ENCODE results near the gene MAP1B.

MAP1B gene

DNA sequence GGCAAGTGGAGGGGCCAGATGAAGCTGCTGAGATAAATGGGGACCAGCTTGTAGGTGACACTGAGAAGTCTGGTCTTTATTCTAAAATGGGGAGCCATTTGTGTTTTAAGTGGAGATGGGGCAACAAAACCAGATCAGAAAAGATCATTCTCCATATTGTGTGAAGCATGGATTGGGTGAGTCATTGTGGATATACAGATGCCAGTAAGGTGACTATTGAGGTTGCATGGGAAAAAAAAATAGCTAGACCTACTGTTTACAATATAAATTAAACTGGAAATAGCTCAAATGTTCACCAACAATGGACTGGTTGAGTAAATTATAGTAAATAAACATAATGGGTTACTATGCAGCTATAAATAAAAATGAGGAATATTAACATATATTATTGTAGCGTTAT lies 5.4 kb upstream of the MAP1B start:
- DNase-seq: no peak

DNA sequence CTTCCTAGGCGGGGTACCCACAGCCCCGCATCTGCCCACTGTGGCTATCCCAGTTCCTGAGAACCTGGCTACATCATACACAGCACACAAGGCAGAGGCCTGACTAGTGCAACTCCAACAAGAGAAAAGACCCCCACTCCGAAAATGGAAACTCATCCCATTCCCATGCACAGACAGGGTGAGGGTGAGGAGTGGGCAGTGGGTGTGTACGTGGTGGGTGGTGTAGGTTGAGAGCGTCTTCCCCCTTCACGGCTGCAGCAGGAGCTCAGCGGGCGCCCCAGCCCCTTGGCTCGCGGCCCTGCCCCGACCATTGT lies 501 bp upstream of the MAP1B start:
- no peak for DNase-seq

- DNase-seq: no peak
Observed at GRCh38 chr5:72107901-72108201, 576 bp downstream of the MAP1B start.

GRCh38 chr5:72108202-72109061 lies 1.2 kb downstream of the MAP1B start:
- DNase-seq: peak; percentile 64

GRCh38 chr5:72109062-72109411 lies 1.8 kb downstream of the MAP1B start:
- DNase-seq: no peak

DNA sequence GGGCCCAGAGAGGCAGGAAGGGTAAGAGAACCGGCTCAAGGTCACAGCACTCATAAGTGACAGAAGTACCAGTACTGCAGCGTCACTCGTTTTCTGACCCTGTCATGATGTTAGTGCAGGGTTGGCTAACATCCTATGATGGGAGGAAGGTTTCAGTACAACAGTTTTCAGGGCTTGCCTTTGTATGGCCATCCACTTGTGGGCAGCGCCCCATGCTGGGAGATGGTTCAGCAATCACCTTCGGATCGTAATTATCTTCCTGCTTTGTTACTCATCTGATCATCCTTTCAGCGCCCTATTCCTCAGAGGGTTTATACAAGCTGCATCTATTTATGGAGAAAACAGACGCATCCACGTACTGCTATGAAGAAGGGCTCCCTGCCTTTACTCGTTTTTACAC lies 2.4 kb downstream of the MAP1B start:
- DNase-seq: peak; percentile 41

DNA sequence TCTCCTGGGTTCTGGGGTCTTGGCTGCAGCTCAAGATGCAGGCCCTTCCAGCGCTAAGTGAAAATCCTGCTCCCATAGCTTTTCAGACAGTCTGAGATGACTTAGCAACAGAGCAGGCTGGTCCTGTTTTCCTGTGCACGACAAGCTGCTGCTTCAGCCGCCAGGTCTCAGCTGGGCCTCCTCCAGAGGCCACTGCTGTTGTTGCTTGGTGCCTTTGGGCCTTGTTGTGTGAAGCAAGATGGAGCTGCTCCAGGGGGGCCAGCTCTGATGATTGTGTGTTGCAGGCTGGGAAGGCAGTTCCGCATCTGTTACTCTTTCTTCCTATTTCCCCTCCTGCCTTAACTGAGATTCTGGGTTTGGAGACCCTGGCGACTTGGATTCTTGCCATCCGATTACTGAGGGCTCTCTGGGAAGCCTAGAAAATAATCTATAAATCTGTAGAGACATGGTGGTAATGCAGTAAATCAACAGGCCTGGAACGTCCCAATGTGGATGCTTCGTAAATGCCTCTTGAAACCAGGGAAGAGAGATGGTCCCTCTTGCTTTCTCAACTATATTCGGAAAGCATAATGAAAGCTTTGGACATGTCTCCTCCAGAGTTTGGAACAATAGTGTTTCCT lies 3.2 kb downstream of the MAP1B start:
- peak; percentile 68 for DNase-seq

DNA sequence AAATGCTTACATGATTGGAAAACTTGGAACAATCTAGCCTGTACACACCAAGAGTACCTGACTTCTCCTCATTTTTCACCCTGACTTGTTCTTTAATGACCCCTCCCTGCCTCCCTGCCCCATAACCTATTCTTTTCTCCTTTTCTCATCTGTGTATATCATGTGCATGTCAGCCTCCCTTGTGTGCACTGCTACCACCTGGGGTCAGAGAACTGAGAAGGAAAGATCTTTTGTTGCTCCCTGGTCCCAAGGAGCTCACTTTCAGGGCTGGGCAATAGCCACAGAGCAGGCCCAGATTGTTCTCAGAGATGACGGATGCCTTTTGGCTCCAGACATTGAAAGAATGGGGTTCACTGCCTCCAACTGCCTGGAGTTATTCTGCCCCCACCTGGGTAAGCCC lies 5.1 kb downstream of the MAP1B start:
- no peak for DNase-seq

- DNase-seq: no peak
Observed at GRCh38 chr5:72114629-72115028, 7.4 kb downstream of the MAP1B start.

DNA sequence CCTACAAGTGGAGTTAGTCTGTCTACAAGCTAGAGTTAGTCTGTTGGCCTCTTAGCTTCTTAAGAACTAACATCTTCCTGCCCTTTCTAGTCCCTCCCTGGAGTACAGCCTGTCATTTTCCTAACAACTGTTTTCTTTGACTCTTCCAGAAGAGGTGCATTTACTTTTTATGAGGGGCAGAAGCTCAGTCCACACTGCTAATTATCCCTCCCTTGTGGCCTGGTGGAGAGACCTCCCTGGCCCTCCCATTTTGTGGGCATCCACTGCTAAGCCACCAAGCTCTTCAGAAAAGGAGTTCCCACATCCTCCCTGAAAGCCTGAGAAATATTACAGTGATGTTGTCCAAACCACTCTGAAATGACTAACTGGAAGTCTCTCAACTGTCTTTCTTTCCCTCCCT lies 8.0 kb downstream of the MAP1B start:
- DNase-seq: no peak

DNA sequence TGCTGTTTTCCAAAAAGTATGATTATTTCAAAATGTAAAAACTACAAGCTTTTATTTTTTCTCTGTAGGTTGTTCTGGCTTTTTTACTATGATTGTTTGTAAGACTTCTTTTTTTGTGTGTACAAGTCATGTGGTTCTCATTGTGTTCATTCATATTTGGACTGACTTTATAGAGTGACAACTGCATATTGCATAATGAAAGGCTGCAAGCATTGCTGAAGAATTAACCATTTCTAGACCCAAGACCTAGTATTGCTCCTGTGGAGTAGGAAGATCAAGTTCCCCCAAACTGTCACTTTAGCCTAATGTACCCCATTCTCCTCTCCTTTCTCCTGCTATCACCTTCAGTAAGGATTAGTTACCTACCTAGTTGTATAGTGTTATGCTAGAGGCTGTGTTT lies 10.0 kb downstream of the MAP1B start:
- no peak for DNase-seq

GRCh38 chr5:72121052-72121779 lies 13.9 kb downstream of the MAP1B start:
- no peak for DNase-seq

DNA sequence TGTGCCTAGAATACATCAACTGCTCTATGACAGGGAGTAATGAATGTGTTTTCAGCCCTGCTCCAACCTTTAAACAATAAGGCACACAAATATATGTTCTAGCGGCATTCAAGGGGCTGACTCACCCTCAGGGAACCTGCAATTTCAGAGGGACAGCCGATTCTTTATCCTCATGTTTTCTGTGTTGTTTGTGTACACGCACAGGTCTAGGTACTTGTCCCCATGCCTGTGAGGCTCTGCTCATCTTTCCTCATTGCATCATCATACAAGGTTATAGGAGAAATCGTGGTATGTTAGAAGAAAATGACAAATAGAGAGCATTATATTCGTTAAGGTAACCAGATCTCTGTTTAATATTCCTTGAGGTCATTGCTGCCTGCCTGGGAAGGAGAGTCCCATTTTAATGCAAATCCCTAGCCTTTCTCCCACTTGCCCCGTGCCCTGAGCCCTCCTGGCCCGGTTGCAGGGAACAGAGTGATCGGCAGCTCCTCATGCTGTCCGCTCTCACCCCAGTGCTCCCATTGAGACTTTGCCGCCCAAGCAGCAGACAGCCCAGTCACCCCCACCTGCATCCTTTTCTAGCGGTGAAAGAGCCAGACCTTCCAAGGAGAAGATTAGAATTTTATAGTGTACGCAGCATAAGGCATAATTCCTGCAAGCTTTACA lies 14.6 kb downstream of the MAP1B start:
- no peak for DNase-seq

GRCh38 chr5:72122602-72123001 lies 15.3 kb downstream of the MAP1B start:
- no peak for DNase-seq

DNA sequence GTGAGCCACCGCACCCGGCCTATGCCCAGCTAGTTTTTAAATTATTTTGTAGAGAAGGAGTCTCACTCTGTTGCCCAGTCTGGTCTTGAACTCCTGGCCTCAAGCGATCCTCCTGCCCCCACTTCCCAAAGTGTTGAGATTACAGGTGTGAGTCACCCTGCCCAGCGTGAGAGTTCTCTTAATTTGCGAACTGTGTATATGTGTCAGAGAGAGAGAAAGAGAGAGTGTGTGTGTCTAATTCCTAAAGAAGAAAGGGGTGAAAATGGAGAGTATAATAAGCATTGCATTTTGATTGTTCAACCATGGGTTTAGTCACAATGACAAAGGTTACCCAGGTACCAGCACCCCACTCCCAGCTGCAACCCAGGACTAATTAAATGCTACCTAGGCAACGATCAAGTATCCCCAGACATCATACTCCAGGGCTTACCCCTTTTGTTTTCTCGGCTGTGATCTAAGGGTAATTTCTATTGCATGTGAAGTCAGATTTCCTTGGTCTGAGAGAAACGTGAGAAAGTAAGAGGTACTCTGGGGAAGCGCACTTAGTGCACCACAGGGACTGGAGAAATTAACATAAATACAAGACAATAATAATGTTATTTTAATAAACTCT lies 16.6 kb downstream of the MAP1B start:
- DNase-seq: no peak

GRCh38 chr5:72125271-72125940 lies 18.1 kb downstream of the MAP1B start:
- no peak for DNase-seq

DNA sequence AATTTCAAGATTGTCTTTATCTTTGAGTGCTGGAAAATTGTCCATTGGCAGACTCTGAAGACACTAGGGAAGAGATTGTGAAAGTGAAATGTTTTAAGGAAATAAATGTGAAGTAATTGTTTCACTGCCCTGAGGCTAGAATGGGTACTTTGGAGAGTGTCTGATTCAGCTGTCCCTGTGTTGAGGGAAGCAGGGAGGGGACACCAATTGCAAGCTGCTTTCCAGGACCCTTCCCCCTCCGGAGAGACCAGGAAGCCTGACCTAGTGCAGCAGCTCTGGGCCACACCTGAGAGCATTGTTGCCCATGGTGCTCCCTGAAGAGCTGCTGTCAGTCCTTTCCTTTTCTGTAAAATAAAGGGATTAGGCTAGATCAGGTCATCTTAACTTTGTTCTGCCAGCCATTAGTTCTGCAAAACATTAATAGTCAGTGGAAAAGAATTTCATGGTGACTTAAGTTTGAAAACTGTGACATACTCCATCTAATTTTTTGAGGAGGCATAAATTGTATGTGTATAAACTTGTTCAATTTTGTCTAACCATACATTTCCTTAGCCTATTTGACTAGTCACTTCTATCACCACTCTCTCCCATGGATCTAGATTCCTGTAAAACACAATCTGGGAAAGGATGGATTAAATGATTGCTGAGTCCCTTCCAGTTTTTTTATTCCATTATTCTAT lies 18.8 kb downstream of the MAP1B start:
- DNase-seq: no peak

DNA sequence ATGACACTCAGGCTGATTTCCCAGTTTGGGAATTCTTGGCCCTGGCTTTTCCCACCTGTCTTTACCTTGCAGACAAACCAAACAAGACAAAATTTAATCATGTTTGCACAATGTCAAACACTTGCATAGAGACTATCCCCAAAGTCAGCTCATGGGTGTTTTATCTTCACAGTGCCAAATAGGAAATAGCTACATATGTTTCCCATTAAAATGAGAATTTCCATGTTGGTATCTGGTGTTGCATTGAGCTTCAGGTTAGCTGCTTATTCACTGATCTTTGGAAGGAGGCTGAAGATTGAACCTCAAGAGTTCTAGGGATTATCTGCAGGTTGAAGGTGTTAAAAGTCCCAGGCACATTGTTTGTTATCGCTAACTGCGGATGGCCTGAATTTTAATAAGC lies 19.5 kb downstream of the MAP1B start:
- no peak for DNase-seq

- no peak for DNase-seq
Observed at GRCh38 chr5:72129725-72130124, 22.4 kb downstream of the MAP1B start.

GRCh38 chr5:72130351-72130761 lies 23.1 kb downstream of the MAP1B start:
- DNase-seq: no peak

DNA sequence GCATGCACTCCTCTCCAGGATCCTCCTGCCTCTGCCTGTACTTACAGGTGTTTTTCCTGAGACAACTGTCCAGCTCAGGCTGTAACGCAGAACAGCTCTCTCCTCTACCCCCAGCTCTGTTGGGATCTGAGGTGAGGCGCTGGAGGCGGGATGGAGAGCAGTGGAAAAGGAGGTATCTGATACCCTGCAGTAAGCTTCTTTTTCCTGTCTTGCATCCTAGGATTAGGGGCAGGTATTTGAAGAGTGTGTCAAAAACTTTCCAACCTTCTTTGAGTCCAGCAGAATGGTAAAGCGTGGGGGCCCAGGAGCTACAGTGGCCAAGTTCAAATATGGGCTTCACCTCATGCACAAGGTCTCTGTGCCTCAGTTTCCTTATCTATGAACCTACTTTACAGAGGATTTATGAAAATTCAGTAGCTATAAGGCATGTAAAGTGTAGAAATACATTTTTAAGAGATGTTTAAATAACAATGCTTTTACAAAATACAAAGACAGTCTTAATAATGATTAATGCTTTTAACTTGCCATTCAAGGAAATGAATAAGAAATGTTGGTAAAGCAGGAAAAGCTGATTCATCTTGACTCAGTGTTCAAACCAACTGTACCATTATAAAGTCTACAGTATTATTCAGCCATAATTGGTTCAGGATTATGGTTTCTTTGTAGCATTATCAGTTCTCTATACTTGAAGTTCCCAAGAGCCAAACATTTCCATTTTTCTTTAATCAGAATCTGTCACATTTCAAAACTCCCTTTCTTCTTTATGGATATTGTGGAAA lies 26.1 kb downstream of the MAP1B start:
- no peak for DNase-seq

Data from midbrain (tissue), 1 donor.